ENCODE results near the gene RHOV. TPM values are rescaled to one million over a fixed set of nuclear protein-coding genes. Genes with fewer than 3 reads are reported as not detected.
A peak's percentile ranks its signal among the peaks of the same experiment; 100 is the strongest.

The RHOV gene
- total and polyA plus RNA-seq, 2 experiments from 2014 or later: 0.84 to 1.2 TPM

GRCh38 chr15:40859206-40859851, 14.7 kb downstream of the RHOV start:
- peak; percentile 84 to 86 for DNase-seq (ENCODE audit: low read depth in 1 of 2, low spot score in 1 of 2)
- Histone ChIP-seq H3K4me3 (no peak overlapping the region), H3K36me3 (no peaks in the 10 kb centered on the region), H3K9me3 (ENCODE audit: low read depth) (no peaks in the 10 kb centered on the region), H3K4me1 (ENCODE audit: low read depth) (no peaks in the 10 kb centered on the region), H3K27ac (no peak overlapping the region), H3K27me3 (no peaks in the 10 kb centered on the region)
- TF ChIP-seq CTCF (IDR thresholded peaks at IDR 0.05; ENCODE audit: low read depth, low read length): peak; percentile 94

GRCh38 chr15:40858706-40859105, 15.3 kb downstream of the RHOV start:
- no peak for TF ChIP-seq CTCF (IDR thresholded peaks at IDR 0.05; ENCODE audit: low read depth, low read length)
- Histone ChIP-seq H3K4me3 (no peak overlapping the region), H3K36me3 (no peaks in the 10 kb centered on the region), H3K9me3 (ENCODE audit: low read depth) (no peaks in the 10 kb centered on the region), H3K27me3 (no peaks in the 10 kb centered on the region), H3K4me1 (ENCODE audit: low read depth) (no peaks in the 10 kb centered on the region), H3K27ac (no peak overlapping the region)
- no peak for DNase-seq (ENCODE audit: low read depth in 1 of 2, low spot score in 1 of 2)

GRCh38 chr15:40857601-40858341, 16.3 kb downstream of the RHOV start:
- DNase-seq (ENCODE audit: low read depth in 1 of 2, low spot score in 1 of 2): peak; percentile 75 to 76
- Histone ChIP-seq H3K27me3 (no peaks in the 10 kb centered on the region), H3K36me3 (no peaks in the 10 kb centered on the region), H3K9me3 (ENCODE audit: low read depth) (no peaks in the 10 kb centered on the region), H3K4me3 (no peak overlapping the region), H3K4me1 (ENCODE audit: low read depth) (no peaks in the 10 kb centered on the region), H3K27ac (no peak overlapping the region)
- TF ChIP-seq CTCF (IDR thresholded peaks at IDR 0.05; ENCODE audit: low read depth, low read length): peak; percentile 99

- no peak for DNase-seq (ENCODE audit: low read depth in 1 of 2, low spot score in 1 of 2)
- Histone ChIP-seq H3K36me3 (no peaks in the 10 kb centered on the region), H3K27ac (no peak overlapping the region), H3K27me3 (no peaks in the 10 kb centered on the region), H3K4me3 (no peak overlapping the region), H3K4me1 (ENCODE audit: low read depth) (no peaks in the 10 kb centered on the region), H3K9me3 (ENCODE audit: low read depth) (no peaks in the 10 kb centered on the region)
- TF ChIP-seq CTCF (IDR thresholded peaks at IDR 0.05; ENCODE audit: low read depth, low read length): no peak
Observed at GRCh38 chr15:40856746-40857145, 17.3 kb downstream of the RHOV start.

GRCh38 chr15:40855706-40856234, 18.3 kb downstream of the RHOV start:
- DNase-seq (ENCODE audit: low read depth in 1 of 2, low spot score in 1 of 2): no peak
- Histone ChIP-seq H3K4me1 (ENCODE audit: low read depth) (no peaks in the 10 kb centered on the region), H3K4me3 (no peak overlapping the region), H3K9me3 (ENCODE audit: low read depth) (no peaks in the 10 kb centered on the region), H3K27me3 (no peaks in the 10 kb centered on the region), H3K27ac (no peak overlapping the region), H3K36me3 (no peaks in the 10 kb centered on the region)
- TF ChIP-seq CTCF (IDR thresholded peaks at IDR 0.05; ENCODE audit: low read depth, low read length): no peak

All from cardiac muscle cell (in vitro differentiated cells and primary cell).